Vagina (tissue), 2 donors: ENCODE results near the gene MTCL1. TPM values are rescaled to one million over a fixed set of nuclear protein-coding genes. Genes with fewer than 3 reads are reported as not detected.

Experiments used
- DNase-seq, 2 donors: peaks; one replicate each; pipeline ENCODE4 v3.0.0-alpha.2; 2017; ENCODE audit errors: extremely low spot score in 2 of 2
- H3K27ac ChIP-seq: fragments of 200-600 bp; sonication (generic); one replicate; pipeline ENCODE4 v1.5.1; 2019
- H3K27me3 ChIP-seq: fragments of 200-600 bp; sonication (generic); one replicate; pipeline ENCODE4 v1.5.1; 2019
- H3K36me3 ChIP-seq, 2 donors: fragments of 200-600 bp; sonication (generic); one replicate each; pipeline ENCODE4 v1.5.1; 2017 to 2019
- H3K4me1 ChIP-seq: fragments of 200-600 bp; sonication (generic); one replicate; pipeline ENCODE4 v1.5.1; 2019
- H3K4me3 ChIP-seq, 2 donors: fragments of 200-600 bp; sonication (generic); 1 replicate in 1 of 2; 2 replicates in 1 of 2; pipeline ENCODE4 v1.5.1; 2016 to 2019
- H3K9me3 ChIP-seq: fragments of 200-600 bp; sonication (generic); one replicate; pipeline ENCODE4 v1.5.1; 2019
- POLR2A ChIP-seq, 2 donors: fragments of 450-650 bp; IDR thresholded peaks; one replicate each; pipeline ENCODE4 v1.6.1; 2017; ENCODE audit warnings: antibody characterized with exemption in 2 of 2, mild to moderate bottlenecking in 2 of 2, moderate library complexity in 2 of 2
- POLR2AphosphoS5 ChIP-seq, 2 donors: sonication (generic); formaldehyde crosslinking; IDR thresholded peaks; one replicate each; pipeline ENCODE4 v1.9.0; 2017; ENCODE audit warnings: antibody characterized with exemption in 2 of 2, mild to moderate bottlenecking in 2 of 2, low read depth in 1 of 2; ENCODE audit not compliant: insufficient read depth in 1 of 2
- intact Hi-C: fragments of 100-400 bp; cut with DNase I; formaldehyde crosslinking; loops from one replicate; pipeline ENCODE4 v1.15.1; 2023
- total RNA-seq: library from RNA; depleted of rRNA; stranded (reverse); fragments of >200 nt; gene quantifications from one replicate; pipeline ENCODE4 v1.2.3, GENCODE V29; 2016
- TF ChIP-seq, protein P1 (sequence below), 3 experiments: fragments of 450-650 bp in 2 of 3; fragments of 200-600 bp in 1 of 3; sonication (generic) in 1 of 3; IDR thresholded peaks; one replicate each; pipeline ENCODE4 v1.5.1; 2017 to 2019; ENCODE audit warnings: antibody characterized with exemption in 3 of 3, mild to moderate bottlenecking in 2 of 3, moderate library complexity in 2 of 3

MTCL1 gene
- total RNA-seq, 1 donor from 2014 or later = 23.6 TPM

DNA sequence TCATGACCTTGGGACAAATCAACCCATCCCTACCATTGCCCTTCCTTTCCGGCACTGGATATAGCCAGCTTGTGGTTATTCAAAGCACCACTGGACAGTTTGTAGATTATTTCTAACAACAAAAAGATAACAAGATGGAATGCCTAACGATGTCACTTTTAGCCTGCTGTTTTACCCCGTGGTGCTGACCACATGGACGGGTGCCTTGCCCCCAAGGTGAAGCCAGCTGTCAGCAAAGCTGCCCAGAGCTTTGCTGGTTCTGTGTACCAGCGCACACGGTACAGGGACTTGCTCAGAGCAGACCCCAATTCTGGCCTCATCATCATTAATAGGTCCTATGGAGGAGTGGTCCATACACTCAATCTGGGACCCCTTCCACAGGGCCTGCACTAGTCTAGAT is 118.2 kb downstream of the MTCL1 start:
- H3K27ac ChIP-seq = no peak overlapping the region
- DNase-seq = no peak
- no peaks in the 10 kb centered on the region for H3K9me3 ChIP-seq
- TF ChIP-seq POLR2A (IDR thresholded peaks at IDR 0.05) (no peak), POLR2AphosphoS5 (IDR thresholded peaks at IDR 0.05; ENCODE audit: insufficient read depth in 1 of 2, low read depth in 1 of 2) (no peak)
- TF ChIP-seq, protein P1, sequence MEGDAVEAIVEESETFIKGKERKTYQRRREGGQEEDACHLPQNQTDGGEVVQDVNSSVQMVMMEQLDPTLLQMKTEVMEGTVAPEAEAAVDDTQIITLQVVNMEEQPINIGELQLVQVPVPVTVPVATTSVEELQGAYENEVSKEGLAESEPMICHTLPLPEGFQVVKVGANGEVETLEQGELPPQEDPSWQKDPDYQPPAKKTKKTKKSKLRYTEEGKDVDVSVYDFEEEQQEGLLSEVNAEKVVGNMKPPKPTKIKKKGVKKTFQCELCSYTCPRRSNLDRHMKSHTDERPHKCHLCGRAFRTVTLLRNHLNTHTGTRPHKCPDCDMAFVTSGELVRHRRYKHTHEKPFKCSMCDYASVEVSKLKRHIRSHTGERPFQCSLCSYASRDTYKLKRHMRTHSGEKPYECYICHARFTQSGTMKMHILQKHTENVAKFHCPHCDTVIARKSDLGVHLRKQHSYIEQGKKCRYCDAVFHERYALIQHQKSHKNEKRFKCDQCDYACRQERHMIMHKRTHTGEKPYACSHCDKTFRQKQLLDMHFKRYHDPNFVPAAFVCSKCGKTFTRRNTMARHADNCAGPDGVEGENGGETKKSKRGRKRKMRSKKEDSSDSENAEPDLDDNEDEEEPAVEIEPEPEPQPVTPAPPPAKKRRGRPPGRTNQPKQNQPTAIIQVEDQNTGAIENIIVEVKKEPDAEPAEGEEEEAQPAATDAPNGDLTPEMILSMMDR (IDR thresholded peaks at IDR 0.05) = no peak
- H3K4me1 ChIP-seq = no peaks in the 10 kb centered on the region
- H3K36me3 ChIP-seq = peaks cover 0 to 12% of the 10 kb centered on the region in 2 donors
- H3K4me3 ChIP-seq = no peak overlapping the region
- H3K27me3 ChIP-seq = no peaks in the 10 kb centered on the region
- intact Hi-C loops = no loop called here

DNA sequence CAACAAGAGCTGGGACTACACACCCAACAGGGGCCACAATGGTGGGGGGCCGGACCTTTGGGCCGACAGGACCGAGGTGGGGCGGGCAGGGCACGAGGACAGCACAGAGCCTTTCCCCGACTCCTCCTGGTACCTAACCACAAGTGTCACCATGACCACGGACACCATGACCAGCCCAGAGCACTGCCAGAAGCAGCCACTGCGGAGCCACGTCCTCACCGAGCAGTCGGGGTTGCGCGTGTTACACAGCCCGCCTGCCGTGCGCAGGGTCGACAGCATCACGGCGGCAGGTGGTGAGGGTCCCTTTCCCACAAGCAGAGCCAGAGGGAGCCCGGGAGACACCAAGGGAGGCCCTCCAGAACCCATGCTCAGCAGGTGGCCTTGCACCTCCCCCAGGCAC is 119.5 kb downstream of the MTCL1 start:
- Histone ChIP-seq H3K36me3 (peaks cover 0 to 6% of the 10 kb centered on the region in 2 donors), H3K27ac (no peak overlapping the region), H3K9me3 (no peaks in the 10 kb centered on the region), H3K4me1 (no peaks in the 10 kb centered on the region), H3K4me3 (no peak overlapping the region), H3K27me3 (no peaks in the 10 kb centered on the region)
- no peak for DNase-seq
- TF ChIP-seq POLR2AphosphoS5 (IDR thresholded peaks at IDR 0.05; ENCODE audit: insufficient read depth in 1 of 2, low read depth in 1 of 2) = no peak
- TF ChIP-seq, protein P1 (IDR thresholded peaks at IDR 0.05) = no peak
- no peak for TF ChIP-seq POLR2A (IDR thresholded peaks at IDR 0.05)
- intact Hi-C loops = no loop called here

DNA sequence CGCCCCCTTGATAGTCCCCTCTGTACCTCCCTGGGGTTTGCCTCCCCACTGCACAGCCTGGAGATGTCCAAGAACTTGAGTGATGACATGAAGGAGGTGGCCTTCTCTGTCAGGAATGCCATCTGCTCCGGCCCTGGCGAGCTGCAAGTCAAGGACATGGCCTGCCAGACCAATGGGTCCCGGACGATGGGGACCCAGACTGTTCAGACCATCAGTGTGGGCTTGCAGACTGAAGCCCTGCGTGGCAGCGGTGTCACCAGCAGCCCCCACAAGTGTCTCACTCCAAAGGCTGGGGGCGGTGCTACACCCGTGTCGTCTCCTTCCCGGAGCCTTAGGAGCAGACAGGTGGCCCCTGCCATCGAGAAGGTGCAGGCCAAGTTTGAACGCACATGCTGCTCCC is 119.9 kb downstream of the MTCL1 start:
- intact Hi-C loops = no loop called here
- Histone ChIP-seq H3K36me3 (peaks cover 0 to 6% of the 10 kb centered on the region in 2 donors), H3K4me3 (no peak overlapping the region), H3K27ac (no peak overlapping the region), H3K27me3 (no peaks in the 10 kb centered on the region), H3K9me3 (no peaks in the 10 kb centered on the region), H3K4me1 (no peaks in the 10 kb centered on the region)
- DNase-seq = no peak
- TF ChIP-seq POLR2AphosphoS5 (IDR thresholded peaks at IDR 0.05; ENCODE audit: insufficient read depth in 1 of 2, low read depth in 1 of 2) (no peak), POLR2A (IDR thresholded peaks at IDR 0.05) (no peak)
- TF ChIP-seq, protein P1 (IDR thresholded peaks at IDR 0.05) = no peak

DNA sequence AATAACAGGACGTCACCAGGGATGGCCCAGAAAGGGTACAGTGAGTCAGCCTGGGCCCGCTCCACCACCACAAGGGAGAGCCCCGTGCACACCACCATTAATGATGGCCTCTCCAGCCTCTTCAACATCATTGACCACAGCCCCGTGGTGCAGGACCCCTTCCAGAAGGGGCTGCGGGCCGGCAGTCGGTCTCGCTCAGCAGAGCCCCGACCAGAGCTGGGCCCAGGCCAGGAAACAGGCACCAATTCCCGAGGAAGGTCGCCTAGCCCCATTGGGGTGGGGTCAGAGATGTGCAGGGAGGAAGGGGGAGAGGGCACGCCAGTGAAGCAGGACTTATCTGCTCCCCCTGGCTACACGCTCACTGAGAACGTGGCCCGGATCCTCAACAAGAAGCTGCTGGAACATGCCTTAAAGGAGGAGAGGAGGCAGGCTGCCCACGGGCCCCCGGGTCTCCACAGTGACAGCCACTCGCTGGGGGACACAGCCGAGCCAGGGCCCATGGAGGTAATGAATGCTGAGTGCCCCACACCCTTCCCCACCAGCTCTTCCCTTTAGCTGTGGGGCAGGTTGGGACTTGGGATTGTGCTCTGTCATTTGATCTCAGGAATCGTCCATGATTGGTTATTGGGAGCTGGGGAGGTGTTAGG is 120.5 kb downstream of the MTCL1 start:
- intact Hi-C loops = no loop called here
- no peak overlapping the region for H3K27ac ChIP-seq
- H3K36me3 ChIP-seq = peaks cover 0 to 6% of the 10 kb centered on the region in 2 donors

DNA sequence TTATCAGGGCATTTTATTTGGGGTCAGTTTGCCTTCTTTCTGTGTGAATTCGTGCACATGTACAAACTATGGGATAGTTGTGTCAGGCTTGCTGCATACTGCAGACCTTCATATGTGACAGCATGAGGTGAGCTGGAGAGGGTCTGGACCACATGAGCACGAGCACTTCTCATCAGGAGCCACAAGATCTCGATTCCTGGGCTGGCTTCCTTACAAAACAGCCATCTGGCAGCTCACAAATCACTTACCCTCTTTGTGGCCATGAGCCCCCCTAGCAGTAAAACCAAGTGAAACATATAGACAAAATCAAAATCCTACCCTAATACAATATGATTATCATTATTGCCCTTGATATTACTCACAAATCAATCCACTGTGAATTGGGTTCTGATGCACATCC is 121.2 kb downstream of the MTCL1 start:
- H3K27me3 ChIP-seq = no peaks in the 10 kb centered on the region
- DNase-seq = no peak
- no peaks in the 10 kb centered on the region for H3K4me1 ChIP-seq
- intact Hi-C loops = no loop called here
- no peak overlapping the region for H3K27ac ChIP-seq
- TF ChIP-seq POLR2AphosphoS5 (IDR thresholded peaks at IDR 0.05; ENCODE audit: insufficient read depth in 1 of 2, low read depth in 1 of 2) = no peak
- TF ChIP-seq, protein P1 (IDR thresholded peaks at IDR 0.05) = no peak
- no peak for TF ChIP-seq POLR2A (IDR thresholded peaks at IDR 0.05)
- no peak overlapping the region for H3K4me3 ChIP-seq
- H3K9me3 ChIP-seq = no peaks in the 10 kb centered on the region
- H3K36me3 ChIP-seq = peaks cover 0 to 6% of the 10 kb centered on the region in 2 donors

More for the DNA sequence above, 120.5 kb downstream of the MTCL1 start:
- no peaks in the 10 kb centered on the region for H3K9me3 ChIP-seq
- TF ChIP-seq, protein P1 (IDR thresholded peaks at IDR 0.05) = no peak
- TF ChIP-seq POLR2A (IDR thresholded peaks at IDR 0.05) (no peak), POLR2AphosphoS5 (IDR thresholded peaks at IDR 0.05; ENCODE audit: insufficient read depth in 1 of 2, low read depth in 1 of 2) (no peak)
- no peak for DNase-seq
- no peaks in the 10 kb centered on the region for H3K4me1 ChIP-seq
- H3K27me3 ChIP-seq = no peaks in the 10 kb centered on the region
- H3K4me3 ChIP-seq = no peak overlapping the region
